GM18867 (cell line): ENCODE measurements around the gene C15orf62.

Source experiments
- ATAC-seq: cut with Tn5 transposase; IDR thresholded peaks from one replicate; pipeline ENCODE4 v1.9.1; 2021; ENCODE audit warnings: mild to moderate bottlenecking, moderate library complexity; ENCODE audit not compliant: unreplicated experiment

C15orf62 gene

DNA sequence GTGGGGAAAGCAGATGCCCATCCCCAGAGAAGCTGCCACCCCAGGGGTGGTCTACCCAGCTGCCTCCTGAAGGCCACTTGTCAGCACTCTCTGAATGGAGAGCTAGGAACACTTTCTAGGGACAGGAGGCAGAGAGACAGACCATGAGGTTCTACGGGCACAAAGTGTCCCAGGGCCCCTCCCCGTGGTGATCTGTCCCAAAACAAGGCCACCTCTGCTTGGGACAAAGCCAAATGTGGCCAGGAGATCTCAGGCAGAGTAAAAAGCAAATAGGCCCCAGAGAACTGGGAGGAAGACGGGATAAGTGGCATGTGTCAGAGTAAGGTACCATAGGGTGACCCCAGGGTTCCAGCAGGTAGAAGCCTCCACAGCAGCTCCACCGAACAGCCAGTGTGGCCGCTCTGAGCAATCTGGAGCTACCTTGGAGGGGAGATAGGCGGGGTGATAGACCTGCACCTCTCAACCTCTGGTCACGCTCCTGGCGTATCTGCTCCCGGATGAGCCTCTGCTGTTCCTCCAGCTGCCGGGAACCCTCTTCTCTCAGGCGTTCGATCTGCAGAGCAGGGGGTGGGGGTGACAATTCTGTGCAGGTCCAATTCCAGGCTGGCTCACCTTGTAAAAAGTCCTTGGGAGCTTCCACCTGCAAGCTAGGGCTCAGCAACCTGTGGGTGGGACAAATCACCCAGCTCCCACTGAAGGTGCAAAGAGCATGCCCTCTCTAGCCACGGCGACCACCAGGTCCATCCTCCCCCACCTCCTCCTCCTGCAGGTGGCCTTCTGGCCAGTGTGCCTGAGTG lies 6.2 kb downstream of the C15orf62 start:
- ATAC-seq, result no peak

DNA sequence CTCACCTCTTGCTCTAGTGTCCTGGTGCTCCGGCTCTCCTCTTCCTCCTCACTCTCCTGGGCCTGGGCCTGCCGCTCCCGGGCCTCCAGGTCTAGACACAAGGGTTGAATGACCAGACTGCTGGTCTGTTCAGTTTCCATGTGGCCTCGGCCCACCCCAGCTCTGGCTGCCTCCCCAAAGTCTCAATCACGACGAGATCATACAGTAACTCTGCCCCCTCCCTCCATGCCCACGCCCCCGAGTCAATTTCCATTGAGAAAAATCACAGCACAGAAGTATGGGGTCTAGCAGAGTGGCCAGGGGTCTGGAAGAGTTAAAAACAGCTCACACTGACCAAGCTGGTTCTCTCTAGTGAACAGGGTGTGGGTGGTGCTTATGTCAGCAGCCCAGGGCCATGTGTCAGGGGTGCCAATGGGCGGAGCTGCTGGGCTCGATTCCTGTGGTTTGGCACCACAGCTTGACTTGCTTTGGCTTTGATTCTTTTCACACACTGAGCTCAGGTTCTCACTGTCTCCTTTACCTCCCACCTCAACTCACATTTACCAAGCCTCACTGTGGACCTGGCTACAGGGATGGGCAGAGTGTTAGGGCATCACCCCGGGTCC lies 6.9 kb downstream of the C15orf62 start:
- no peak for ATAC-seq

DNA sequence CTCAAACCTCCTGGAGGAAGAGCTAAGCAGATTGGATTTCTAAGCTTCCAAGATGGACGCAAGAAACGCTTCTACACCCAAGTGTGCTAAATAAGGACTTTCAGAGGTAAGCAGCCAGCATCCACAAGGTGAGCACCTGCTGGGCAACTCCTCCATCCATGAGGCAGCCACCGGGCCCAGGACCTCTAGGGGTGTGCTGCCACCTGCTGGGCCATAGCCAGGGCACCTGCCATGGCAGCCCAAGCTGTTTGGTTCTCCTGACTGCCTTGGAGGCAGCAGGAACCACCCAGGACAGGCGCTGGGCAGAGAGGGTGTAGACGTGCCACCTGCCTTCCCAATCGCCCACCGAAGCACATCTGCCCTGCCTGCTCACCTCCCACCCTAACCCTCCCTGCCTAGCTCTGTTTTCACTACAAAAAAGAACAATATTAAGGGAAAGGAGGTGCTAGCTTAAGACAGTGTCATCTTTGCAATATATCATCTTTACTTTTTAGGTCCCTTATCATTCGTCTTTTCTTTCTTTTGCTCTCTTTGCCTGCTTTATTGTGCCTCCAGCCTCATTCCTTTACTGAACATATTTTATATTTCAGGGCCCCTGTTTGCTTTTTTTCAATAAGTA lies 12.9 kb downstream of the C15orf62 start:
- ATAC-seq, result peak; percentile 82

DNA sequence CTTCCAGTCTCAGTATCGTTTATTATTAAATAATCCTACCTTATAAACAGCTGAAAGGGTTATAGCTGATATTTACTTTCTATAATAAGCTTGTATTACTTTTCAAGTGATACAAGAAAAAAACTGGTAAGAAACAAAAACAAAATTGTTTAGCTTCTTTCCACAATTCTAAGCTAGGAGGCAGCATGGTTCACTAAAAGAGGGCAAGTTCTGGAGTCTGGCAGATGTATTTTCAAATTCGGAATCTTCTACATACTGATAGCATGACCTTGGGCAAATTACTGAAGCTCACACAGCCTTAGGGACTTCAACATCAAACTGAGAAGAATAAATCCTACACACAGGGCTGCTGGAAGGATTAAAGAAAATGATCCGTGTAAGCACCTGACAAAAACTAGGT lies 15.4 kb downstream of the C15orf62 start:
- no peak for ATAC-seq

DNA sequence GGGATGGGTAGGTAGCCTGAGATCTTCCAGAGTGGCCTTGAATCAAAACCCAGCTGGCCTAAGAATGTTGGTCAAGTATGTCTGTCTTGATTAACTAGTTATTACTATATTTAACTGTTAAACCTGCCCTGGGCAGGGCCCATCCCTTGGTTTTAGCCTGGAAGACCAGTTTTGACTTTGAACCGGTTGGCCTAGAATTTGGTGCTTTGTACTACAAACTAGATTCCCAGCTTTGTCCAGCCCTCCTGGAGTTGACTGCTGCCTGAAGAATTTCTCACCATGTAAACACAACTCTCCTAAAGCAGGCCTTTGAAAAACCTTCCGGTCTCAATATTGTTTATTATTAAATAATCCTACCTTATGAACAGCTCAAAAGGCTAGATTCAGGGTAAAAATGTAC lies 16.0 kb downstream of the C15orf62 start:
- no peak for ATAC-seq

DNA sequence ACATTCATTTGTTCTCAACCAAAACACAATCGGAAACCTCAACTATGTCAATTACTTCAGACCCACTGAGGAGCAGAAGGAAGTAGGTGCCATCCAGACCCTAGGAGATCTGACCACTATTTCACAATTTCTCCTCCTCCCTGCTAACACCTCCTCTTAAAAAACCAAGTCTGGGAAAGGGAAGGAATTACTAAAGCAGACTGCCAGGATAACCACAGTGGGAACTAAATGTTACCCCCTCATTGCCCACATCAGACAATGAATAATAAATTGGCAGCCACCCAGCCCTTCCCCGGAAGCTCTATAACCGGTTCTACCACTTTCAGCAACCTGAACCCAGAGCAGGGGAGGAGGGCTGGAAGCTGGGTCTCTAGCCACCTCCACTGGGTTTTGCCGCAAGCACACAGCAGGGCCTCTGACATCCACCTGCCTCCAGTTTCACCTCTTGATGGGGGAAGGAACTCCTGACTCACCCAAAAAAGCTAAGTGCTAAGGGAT lies 17.6 kb downstream of the C15orf62 start:
- ATAC-seq, result no peak

DNA sequence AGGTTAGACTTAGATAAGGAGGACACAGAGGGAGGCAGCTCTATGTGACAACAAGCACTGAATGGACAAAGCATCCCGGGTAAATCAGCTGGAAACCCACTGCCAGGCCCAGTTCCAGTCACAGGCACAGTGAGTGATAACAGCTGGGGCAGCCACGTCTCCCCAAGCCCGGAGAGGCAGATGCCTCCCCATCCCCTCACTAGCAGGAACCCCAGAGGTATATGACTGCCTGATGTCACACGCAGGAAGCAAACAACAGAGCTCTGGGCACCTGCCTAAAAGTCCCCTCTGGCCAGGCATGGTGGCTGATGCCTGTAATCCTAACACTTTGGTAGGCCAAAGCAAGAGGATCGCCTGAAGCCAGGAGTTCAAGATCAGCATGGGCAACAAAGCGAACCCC lies 18.2 kb downstream of the C15orf62 start:
- ATAC-seq, result no peak

DNA sequence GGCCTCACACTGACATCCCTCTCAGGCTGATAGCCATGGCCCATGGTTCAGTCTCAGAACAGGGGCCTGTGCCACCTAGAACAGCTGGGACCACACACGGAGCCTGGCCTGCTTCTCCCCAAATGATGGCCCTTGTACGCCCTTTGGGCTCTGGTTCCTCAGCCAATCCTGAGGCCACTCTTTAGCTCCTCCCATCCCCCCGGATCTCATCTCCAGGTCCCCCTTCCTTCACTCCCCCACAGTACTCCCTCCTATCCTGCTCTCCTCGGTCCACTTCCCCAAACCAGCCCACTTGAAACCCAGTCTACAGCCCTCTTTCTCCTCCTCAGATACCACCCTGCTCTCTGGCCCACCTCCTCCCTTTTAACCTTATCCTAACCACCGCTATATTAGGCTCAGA lies 19.3 kb downstream of the C15orf62 start:
- ATAC-seq, result no peak

DNA sequence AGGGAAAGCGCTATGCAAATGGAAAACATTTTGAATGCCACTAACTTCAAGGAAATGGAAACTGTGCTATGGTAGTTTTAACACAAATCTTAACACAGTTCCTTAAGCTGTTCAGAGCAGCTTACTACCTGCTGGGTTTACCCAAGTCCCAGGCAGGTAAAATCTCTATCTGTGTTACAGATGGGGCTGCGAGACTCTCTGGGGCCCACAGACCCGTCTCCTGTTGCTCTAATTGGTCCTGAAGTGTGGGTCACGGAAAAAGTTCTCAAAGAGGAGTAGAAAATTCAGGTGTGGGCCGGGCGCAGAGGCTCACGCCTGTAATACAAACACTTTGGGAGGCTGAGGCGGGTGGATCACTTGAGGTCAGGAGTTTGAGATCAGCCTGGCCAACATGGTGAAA lies 20.2 kb downstream of the C15orf62 start:
- no peak for ATAC-seq

DNA sequence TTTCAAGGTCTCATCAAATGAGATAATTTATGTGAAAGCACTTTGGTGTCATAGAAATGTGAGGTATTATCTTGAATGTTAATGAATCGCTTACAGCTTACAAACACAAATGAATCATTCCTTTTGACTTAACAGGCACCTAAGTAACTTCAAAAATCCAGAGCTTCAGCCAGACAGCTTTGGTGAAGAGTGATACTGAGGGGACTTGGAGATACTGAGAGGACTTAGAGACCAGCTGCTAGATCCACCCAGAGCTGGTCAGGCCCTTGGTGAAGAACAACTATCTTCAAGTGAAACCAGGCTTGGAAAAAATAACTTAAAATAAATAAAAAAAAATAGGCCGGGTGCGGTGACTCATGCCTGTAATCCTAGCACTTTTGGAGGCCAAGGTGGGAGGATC lies 20.9 kb downstream of the C15orf62 start:
- no peak for ATAC-seq

DNA sequence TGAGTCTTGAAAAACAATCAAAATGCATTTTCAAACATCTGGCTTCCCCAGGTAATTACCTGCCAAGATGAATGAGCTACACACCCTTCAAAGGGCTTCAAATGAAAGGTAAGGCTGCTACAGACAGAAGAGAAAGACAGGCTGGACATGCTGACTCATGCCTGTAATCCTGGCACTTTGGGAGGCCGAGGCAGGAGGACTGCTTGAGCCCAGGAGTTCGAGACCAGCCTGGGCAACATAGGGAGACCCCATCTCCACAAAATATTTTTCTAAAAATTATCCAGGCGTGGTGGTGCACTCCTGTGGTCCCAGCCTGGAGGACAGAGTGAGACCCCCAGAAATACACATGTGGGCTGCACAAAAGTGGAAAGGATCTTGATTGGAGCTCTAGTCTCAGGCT lies 22.6 kb downstream of the C15orf62 start:
- ATAC-seq, result no peak

DNA sequence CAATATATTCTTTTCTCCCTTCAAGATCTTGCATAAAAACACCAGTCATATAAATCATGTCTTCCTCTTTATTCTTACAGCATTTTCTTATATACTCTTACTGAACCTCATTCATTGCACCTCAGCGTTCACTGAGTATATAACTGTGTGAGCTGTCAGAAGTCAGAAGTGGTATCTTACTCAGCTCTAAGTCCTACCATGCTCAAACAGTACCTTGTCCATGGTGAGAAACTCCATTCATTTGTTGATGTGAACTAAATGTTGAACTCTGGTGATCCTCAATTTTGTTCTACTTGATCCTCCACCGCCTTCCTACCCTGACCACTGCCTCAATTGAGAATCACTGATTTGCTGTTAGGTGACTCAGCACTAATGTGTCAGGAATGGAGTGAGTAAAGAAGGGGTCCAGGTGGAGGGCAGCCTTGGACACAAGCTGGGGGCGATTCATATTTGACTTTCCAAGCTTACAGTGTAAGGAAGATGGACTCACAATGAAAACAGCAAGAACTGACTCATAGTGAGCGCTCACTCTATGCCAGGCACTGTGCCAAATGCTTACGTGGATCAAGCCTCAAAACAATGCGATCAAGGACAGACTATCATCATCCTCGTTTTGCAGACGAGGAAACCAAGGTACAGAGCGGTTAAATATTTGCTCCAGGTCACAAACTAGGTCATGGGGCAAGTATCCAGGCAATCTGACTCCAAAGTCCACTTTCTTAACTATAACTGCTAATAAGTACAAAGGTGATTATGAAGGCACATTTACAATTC lies 23.6 kb downstream of the C15orf62 start:
- ATAC-seq, result no peak

DNA sequence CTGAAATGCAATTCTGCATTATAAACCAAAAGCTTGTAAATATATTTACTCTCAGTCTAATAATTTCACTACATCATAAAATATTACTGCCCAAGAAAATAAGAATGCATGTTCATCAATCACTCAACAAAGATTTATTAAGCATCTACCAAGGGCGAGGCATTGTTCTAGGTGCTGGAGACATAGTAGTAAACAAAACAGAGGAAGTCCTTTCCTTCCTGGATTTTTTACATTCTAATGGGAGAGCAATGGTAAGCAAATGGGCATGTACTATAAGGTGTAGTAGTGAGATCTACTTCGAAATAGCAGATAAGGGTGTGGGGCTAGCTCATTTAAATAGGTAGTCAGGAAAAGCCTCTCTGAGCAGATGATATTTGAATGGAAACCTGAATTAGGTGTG lies 26.3 kb downstream of the C15orf62 start:
- ATAC-seq, result no peak

DNA sequence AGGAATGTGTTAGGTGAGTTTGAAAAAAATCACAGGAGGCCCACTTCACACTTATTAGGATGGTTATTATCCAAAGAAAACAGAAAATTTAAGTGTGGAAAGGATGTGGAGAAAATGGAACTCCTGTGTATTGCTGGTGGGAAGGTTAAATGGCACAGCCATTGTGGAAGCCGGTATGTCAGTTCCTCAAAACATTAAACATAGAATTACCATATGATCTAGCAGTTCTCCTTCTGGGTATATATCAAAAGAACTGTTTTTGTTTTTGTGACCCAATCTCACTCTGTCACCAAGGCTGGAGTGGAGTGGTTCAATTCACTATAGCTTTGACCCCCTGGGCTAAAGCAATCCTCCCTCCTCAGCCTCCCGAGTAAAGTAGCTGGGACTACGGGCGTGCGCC lies 26.7 kb downstream of the C15orf62 start:
- ATAC-seq, result no peak

DNA sequence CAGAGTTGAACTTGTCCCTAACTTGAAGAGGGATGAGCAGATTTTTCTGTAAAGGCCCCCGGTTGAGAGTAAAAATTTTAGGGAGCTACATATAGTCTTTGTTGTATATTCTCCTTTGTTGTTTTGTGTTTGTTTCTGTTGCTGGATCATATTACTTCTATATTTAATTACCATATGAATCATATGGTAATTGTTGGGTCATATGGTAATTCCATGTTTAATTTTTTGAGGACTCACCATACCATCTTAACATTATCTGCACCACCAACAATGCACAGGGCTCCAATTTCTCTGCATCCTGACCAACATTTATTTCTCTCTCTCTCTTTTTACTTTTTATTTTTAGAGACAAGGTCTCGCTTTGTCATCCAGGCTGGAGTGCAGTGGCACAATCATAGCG lies 29.7 kb downstream of the C15orf62 start:
- ATAC-seq, result no peak

DNA sequence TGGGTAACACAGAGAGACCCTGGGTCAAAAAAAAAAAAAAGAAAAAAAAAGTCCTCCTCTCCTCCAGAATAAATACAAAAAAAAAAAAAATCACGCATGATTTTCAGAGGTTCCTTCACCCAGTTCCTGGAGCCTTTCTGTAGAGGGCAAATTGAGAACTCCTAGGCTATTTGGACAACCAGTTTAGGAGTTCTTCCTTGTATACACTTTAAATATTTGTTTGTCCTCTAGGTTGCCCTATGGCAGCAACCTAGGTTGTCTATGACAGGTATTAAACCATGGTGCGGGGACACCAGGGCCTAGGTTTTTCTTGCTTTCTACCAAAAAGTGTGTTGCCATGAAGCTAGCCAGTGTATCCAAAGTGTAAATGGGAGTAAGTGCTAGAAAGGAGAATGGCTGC lies 33.3 kb downstream of the C15orf62 start:
- no peak for ATAC-seq

DNA sequence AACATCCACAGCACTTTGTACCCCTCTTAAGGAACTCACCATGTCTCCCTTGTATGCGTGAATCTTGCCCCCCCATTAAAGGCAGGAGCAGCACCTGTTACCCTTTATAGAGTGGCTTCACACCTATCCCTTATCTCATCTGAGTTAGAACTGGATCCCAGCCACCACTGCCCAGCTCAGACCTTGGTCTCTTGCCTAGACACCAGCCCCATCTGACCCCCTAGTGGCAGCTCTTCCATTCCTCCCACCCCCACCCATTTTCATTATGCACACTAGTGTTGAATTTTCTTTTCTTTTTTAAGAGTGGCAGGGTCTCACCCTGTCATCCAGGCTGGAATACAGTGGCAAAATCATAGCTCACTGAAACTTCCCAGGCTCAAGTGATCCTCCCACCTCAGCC lies 33.9 kb downstream of the C15orf62 start:
- no peak for ATAC-seq

DNA sequence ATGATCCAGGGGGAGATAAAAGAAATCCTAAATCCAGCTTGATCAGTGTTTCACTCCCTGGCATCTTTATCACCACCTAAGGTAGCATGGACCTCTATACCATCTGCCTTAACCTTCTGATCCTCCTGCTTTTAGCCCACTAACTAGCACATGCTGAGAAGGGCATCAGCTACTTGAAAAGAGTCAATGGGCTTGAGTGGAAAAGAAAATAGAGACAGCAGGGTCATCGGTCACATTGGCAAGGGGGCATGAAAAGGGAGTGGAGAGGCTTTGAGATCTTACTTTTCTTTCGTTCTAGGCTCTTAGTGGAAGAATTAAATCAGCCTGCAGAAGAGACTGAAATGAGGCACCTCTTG lies 36.9 kb downstream of the C15orf62 start:
- no peak for ATAC-seq

DNA sequence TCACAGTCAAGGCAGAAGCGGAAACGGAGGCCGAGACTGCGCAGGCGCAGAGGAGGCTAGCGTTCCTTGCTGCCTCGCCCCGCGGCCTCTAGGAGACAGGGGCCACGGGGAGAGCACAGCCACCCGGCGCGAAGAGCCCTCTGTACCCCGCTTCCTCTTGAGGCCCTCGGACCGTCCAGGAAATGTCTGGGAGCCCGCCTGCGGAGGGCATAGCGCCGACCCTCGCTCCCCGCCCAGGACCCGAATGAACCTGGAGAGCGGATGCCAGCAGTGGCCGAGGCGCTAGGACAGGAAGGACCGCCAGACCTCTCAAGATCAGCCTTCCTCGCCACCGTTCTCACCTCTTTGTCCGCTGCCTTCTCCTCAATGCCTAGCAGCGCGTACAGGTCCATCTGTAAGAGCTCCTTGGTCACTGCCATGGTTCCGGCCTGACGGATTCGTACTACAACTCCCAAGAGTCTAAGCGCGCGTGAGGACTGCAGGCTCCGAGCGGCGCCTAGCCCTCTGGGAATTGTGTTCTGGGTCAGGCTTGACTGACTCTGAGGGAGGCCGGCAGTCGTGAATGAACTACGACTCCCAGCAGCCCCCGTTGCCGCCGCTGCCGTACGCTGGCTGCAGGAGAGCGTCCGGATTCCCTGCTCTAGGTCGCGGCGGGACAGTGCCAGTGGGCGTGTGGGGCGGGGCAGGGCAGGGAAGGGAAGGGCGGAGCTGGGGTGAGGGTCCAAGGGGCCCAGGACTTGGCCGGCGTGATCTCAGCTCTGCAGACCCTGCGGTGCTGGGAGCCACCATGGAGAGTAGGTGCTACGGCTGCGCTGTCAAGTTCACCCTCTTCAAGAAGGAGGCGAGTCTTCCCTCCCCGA lies 37.5 kb downstream of the C15orf62 start, which contains the start of the genes DNAJC17 and ZFYVE19:
DNAJC17 (minus strand) TSS at position 446 of the 860 bp plus-strand sequence; CDS start at position 419, 27 bp downstream.
ZFYVE19 (plus strand) TSS at position 62 of the 860 bp plus-strand sequence; CDS start at position 563, 501 bp downstream.
- peak; percentile 92 for ATAC-seq

DNA sequence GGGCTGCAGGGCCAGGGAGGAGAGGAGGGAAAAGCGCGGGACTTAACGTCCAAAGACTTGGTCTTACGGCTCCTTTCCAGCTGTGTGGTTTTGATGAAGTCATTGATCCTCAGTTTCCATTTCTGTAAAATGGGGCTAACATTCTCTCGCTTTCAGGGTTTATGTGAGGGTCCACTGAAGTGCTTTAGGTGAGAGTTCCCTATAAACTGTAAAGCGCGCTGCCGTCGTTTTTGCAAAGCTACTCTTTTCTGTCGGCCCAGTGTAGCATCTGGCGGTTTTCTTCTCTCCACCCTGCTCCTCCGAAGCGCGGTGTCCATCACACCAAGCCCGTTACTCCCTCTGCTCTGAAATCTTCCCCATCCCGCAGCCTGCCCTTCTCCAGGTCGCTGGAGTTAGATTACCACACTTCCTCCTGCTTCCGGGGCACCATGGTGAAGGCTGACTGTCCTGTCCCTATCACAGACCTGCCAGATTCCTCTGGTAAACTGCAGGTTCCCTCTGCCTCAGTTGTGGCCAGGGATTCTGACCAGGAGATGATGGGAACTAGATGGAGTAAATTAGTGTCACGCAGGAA lies 38.2 kb downstream of the C15orf62 start:
- no peak for ATAC-seq
